GM12878 (cell line): ENCODE data around the gene NUDT17. TPM values are rescaled to one million over a fixed set of nuclear protein-coding genes. Genes with fewer than 3 reads are reported as not detected.

ENCODE experiments used
- ATAC-seq: fragments of 200-7000 bp; cut with Tn5 transposase; 3 replicates; pipeline ENCODE4 v1.9.1; 2020; ENCODE audit warnings: mild to moderate bottlenecking, moderate library complexity
- BruUV-seq: library from RNA; stranded (reverse); fragments of 400-500 nt; replicated peaks from 2 replicates; lab custom pipeline; 2021; lab: Mats Ljungman, UMichigan
- CTCF ChIA-PET: fragments of 300-600 bp; sonication (Branson Sonifier 250); formaldehyde crosslinking; extraction: SDS; loops from one replicate; lab custom pipeline; 2021; ENCODE audit warnings: inconsistent platforms; lab: Yijun Ruan, JAX
- POLR2A ChIA-PET: fragments of 350-600 bp; formaldehyde crosslinking; extraction: SDS; loops from one replicate; lab custom pipeline; 2021; ENCODE audit warnings: inconsistent platforms; lab: Charles Lee
- RAD21 ChIA-PET: fragments of 300-600 bp; sonication (Branson Sonifier 250); formaldehyde crosslinking; loops from one replicate; lab custom pipeline; 2023; ENCODE audit warnings: antibody characterized with exemption; ENCODE audit not compliant: unreplicated experiment; lab: Charles Lee
- SMC1A ChIA-PET: fragments of 300-600 bp; sonication (Branson Sonifier 250); formaldehyde crosslinking; loops from one replicate; lab custom pipeline; 2023; ENCODE audit not compliant: unreplicated experiment, uncharacterized antibody; lab: Charles Lee
- DNase-seq: peaks from one replicate; pipeline ENCODE4 v3.0.0-alpha.2; 2011; ENCODE audit warnings: low read depth, low spot score
- FAIRE-seq: peaks from 3 replicates; lab custom pipeline; 2011; peaks lifted over from hg19 to GRCh38; lab: Jason Lieb, UNC
- H2AFZ ChIP-seq: 2 replicates; pipeline ENCODE4 v1.6.0; 2011; ENCODE audit warnings: low read depth, low read length, control low read depth; ENCODE audit not compliant: control insufficient read depth
- H3K27ac ChIP-seq: 2 replicates; pipeline ENCODE4 v1.5.1; 2011; ENCODE audit warnings: control low read depth; ENCODE audit not compliant: control insufficient read depth, insufficient read depth
- H3K27me3 ChIP-seq, 2 experiments: replicated peaks in 1 of 2; 2 replicates each; pipeline versions ENCODE4 v1.6.0 to v1.6.1; 2011; ENCODE audit warnings: low read length in 1 of 2; ENCODE audit not compliant: control insufficient read depth in 2 of 2, insufficient read depth in 2 of 2
- H3K36me3 ChIP-seq, 2 experiments: 2 replicates each; pipeline ENCODE4 v1.5.1; 2011; ENCODE audit warnings: low read length in 1 of 2; ENCODE audit not compliant: control insufficient read depth in 2 of 2, insufficient read depth in 2 of 2
- H3K4me1 ChIP-seq: 2 replicates; pipeline ENCODE4 v1.6.1; 2011; ENCODE audit warnings: mild to moderate bottlenecking, low read length, moderate library complexity, mixed read lengths; ENCODE audit not compliant: control insufficient read depth, insufficient read depth
- H3K4me2 ChIP-seq: 2 replicates; pipeline ENCODE4 v1.6.0; 2011; ENCODE audit warnings: control low read depth; ENCODE audit not compliant: control insufficient read depth, insufficient read depth
- H3K4me3 ChIP-seq: fragments of 200-600 bp; sonication (generic); 2 replicates; pipeline ENCODE4 v1.5.1; 2016
- H3K79me2 ChIP-seq: 2 replicates; pipeline ENCODE4 v1.6.0; 2011; ENCODE audit warnings: low read length; ENCODE audit not compliant: control insufficient read depth, insufficient read depth
- H3K9ac ChIP-seq: 2 replicates; pipeline ENCODE4 v1.8.0; 2011; ENCODE audit warnings: low read length, control low read depth, mixed read lengths; ENCODE audit not compliant: control insufficient read depth, insufficient read depth
- H3K9me3 ChIP-seq: replicated peaks from 3 replicates; pipeline ENCODE4 v1.5.1; 2011; ENCODE audit warnings: mild to moderate bottlenecking, low read length; ENCODE audit not compliant: control insufficient read depth, insufficient read depth
- H4K20me1 ChIP-seq: 2 replicates; pipeline ENCODE4 v1.6.0; 2011; ENCODE audit not compliant: control insufficient read depth, insufficient read depth
- CBFB ChIP-seq: IDR thresholded peaks from 2 replicates; pipeline ENCODE4 v1.6.1; 2016; ENCODE audit warnings: antibody characterized with exemption, low read depth
- CEBPB ChIP-seq, 2 experiments: fragments of 150-350 bp in 1 of 2; IDR thresholded peaks; 2 replicates each; pipeline ENCODE4 v1.6.1; 2012 to 2014; ENCODE audit warnings: low read depth in 2 of 2, low read length in 2 of 2, borderline replicate concordance in 1 of 2, inconsistent platforms in 1 of 2
- EP300 ChIP-seq, 2 experiments: fragments of 150-350 bp in 1 of 2; IDR thresholded peaks; 2 replicates each; pipeline ENCODE4 v1.6.1; 2011 to 2012; ENCODE audit warnings: low read depth in 2 of 2, low read length in 2 of 2, borderline replicate concordance in 1 of 2, improper control_type of control experiment in 1 of 2, inconsistent platforms in 1 of 2; ENCODE audit not compliant: control insufficient read depth in 1 of 2
- JUND ChIP-seq: IDR thresholded peaks from 2 replicates; pipeline ENCODE4 v1.6.1; 2012; ENCODE audit warnings: low read depth, mild to moderate bottlenecking, low read length, improper control_type of control experiment, moderate library complexity
- MYB ChIP-seq: fragments of 150-350 bp; IDR thresholded peaks from 2 replicates; pipeline ENCODE4 v1.6.1; 2014; ENCODE audit warnings: mild to moderate bottlenecking, low read depth, low read length, borderline replicate concordance
- PAX8 ChIP-seq: fragments of 450-650 bp; IDR thresholded peaks from 2 replicates; pipeline ENCODE4 v1.6.1; 2017; ENCODE audit warnings: mild to moderate bottlenecking, moderate library complexity
- RBBP5 ChIP-seq: fragments of 200-600 bp; sonication (generic); conservative IDR thresholded peaks from 2 replicates; pipeline ENCODE4 v1.6.1; 2016
- RELA ChIP-seq: fragments of 450-650 bp; IDR thresholded peaks from 2 replicates; pipeline ENCODE4 v1.8.0; 2014; ENCODE audit warnings: borderline replicate concordance; ENCODE audit not compliant: partially characterized antibody
- SMAD1 ChIP-seq: fragments of 450-650 bp; IDR thresholded peaks from 2 replicates; pipeline ENCODE4 v1.6.1; 2018; ENCODE audit warnings: mild to moderate bottlenecking, low read depth; ENCODE audit not compliant: partially characterized antibody
- TAF1 ChIP-seq: IDR thresholded peaks from 2 replicates; pipeline ENCODE4 v1.6.1; 2011; ENCODE audit warnings: mild to moderate bottlenecking, low read depth, low read length, borderline replicate concordance
- WGBS: methylation state at CpG from one replicate; pipeline ENCODE4 v1.1.6; 2016; ENCODE audit warnings: low lambda C conversion rate; ENCODE audit not compliant: insufficient replicate concordance, insufficient coverage; ENCODE audit errors: missing lambda C conversion rate; 5-methylcytosine and 5-hydroxymethylcytosine counted together
- in situ Hi-C: fragments of 300-500 bp; cut with MboI; formaldehyde crosslinking; loops from 9 replicates; pipeline ENCODE4 v1.14.3; 2018; ENCODE audit warnings: mixed read lengths
- intact Hi-C: fragments of 100-400 bp; cut with micrococcal nuclease; formaldehyde crosslinking; loops from one replicate; pipeline ENCODE4 v1.14.2; 2022; ENCODE audit not compliant: unreplicated experiment
- polyA plus RNA-seq, 11 experiments: library from polyadenylated mRNA; depleted of rRNA in 4 of 11; unstranded in 6 of 11; stranded (reverse) in 5 of 11; fragments of >200 nt; fragmentation: Nextera tagmentation in 4 of 11; fragmentation: Illumina TruSeq in 1 of 11; extraction: Ambion mirVana in 4 of 11; extraction: Trizol in 1 of 11; gene quantifications; 1 replicate in 1 of 11; 2 replicates in 10 of 11; pipeline versions ENCODE4 v1.2.1 to v1.2.3, GENCODE V29; 2011 to 2016; ENCODE audit warnings: inconsistent platforms in 2 of 11, missing spikeins in 2 of 11, low read depth in 1 of 11
- total RNA-seq, 4 experiments: library from RNA; depleted of rRNA in 3 of 4; stranded (reverse); fragments of >200 nt in 3 of 4; fragmentation: Illumina TruSeq in 1 of 4; extraction: Trizol in 1 of 4; gene quantifications; 2 replicates each; pipeline versions ENCODE4 v1.2.1 to v1.2.3, GENCODE V29; 2013 to 2021
- TF ChIP-seq, protein P1 (sequence below): fragments of 450-650 bp; IDR thresholded peaks from 2 replicates; pipeline ENCODE4 v1.6.1; 2016; ENCODE audit warnings: mild to moderate bottlenecking
- TF ChIP-seq, protein P2 (sequence below): IDR thresholded peaks from 2 replicates; pipeline ENCODE4 v1.6.1; 2012; ENCODE audit warnings: mild to moderate bottlenecking, low read depth, low read length
- TF ChIP-seq, protein P3 (sequence below): fragments of 450-650 bp; formaldehyde crosslinking; IDR thresholded peaks from 2 replicates; pipeline ENCODE4 v1.4.0; 2020; ENCODE audit warnings: mild to moderate bottlenecking, moderate library complexity

The NUDT17 gene
- total and polyA plus RNA-seq, 10 of the 15 experiments (the other 5 are each of a cell fraction or from before 2014, with no cell fraction given), result 1.2 to 4.7 (median 4.0) TPM

DNA sequence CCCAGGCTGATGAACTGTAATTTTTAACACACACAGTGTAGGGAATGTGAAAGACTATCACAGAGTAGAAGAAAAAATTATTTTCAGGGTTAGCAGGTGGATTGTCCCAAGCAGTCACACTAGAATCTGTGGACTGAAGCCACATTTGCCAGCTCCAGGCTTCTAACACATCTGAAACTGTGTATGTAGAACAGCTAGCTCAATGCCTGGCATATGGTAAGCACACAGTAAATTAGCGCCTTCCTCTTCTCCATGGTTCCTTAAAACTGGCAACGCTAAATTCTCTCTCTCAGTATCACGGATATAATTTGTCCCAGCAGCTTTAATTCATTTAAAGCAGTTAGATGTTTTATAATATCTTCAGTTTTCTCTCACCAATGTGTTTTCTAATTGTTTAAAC lies 2.4 kb upstream of the NUDT17 start (continued):
- TF ChIP-seq CEBPB (IDR thresholded peaks at IDR 0.05; ENCODE audit: borderline replicate concordance in 1 of 2, low read depth in 2 of 2, low read length in 2 of 2), result no peak
- TF ChIP-seq SMAD1, result no peak
- no peak for TF ChIP-seq RBBP5

DNA sequence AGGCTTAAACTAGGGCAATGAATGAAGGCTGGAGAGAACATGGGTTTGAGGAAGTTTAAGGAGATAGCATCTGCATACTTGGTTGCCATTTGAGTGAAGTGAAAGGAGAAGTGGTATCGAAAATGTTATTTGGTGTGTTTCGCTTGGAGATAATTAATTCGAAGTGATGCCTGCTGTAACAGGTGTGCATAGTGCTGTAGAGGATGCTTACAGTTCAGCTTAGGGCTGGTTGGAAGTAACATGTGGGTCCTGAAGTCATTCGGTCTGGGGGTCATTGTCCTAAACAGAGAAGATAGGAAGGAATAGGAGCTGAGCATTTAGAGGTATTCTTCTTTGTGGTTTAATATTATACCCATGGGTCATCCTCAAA lies 301 bp upstream of the NUDT17 start:
- H3K27me3 ChIP-seq, result no peaks in the 10 kb centered on the region
- peak overlapping the region; percentile 83 for H3K27ac ChIP-seq
- H3K4me1 ChIP-seq, result peaks cover 15% of the 10 kb centered on the region
- peak overlapping the region; percentile 71; the same call in 1 of the 2 replicates for H2AFZ ChIP-seq
- ChIA-PET SMC1A (interaction anchor here (0.8 to 5.5 kb wide), 12 partner anchors 14 to 170 kb away, joined by 3 to 54 read pairs (median 7); partner anchors contain the start of genes PIAS3, POLR3C and RNF115), RAD21 (interaction anchor here (0.8 to 4.5 kb wide), 19 partner anchors 13 to 171 kb away, joined by 3 to 69 read pairs (median 5); partner anchors contain the start of genes ANKRD34A, ITGA10, PEX11B and PIAS3), POLR2A (interaction anchor here (0.5 to 3.0 kb wide), 8 partner anchors 14 to 119 kb away, joined by 3 to 24 read pairs (median 4); partner anchors contain the start of genes ANKRD34A, PEX11B, PIAS3 and POLR3GL), CTCF (interaction anchor here (0.7 to 8.2 kb wide), 38 partner anchors 10 to 192 kb away, joined by 3 to 172 read pairs (median 5); partner anchors contain the start of genes ANKRD34A, ANKRD35, ITGA10 and LIX1L)
- ATAC-seq (peak; percentile 88), FAIRE-seq (peak; percentile 93), DNase-seq (peak; percentile 79)
- H3K4me3 ChIP-seq, result peak overlapping the region; percentile 89; the same call in 1 of the 2 replicates
- peak overlapping the region; percentile 89 for H3K4me2 ChIP-seq
- H4K20me1 ChIP-seq, result no peaks in the 10 kb centered on the region
- H3K9ac ChIP-seq, result peak overlapping the region; percentile 71
- no TSS peak for BruUV-seq
- peaks cover 4 to 16% of the 10 kb centered on the region in 2 experiments for H3K36me3 ChIP-seq
- no peaks in the 10 kb centered on the region for H3K79me2 ChIP-seq
- intact Hi-C loops (loop anchor here (2.0 kb wide), 1 partner anchor 66 kb away; the partner anchor contains the start of gene ITGA10), in situ Hi-C loops (loop anchor here (5.0 kb wide), 1 partner anchor 162 kb away; no protein-coding TSS in a partner anchor)
- H3K9me3 ChIP-seq, result no peaks in the 10 kb centered on the region
- WGBS, result 1% methylated on average over 4 of the region's 4 CpGs
- TF ChIP-seq, protein P1, sequence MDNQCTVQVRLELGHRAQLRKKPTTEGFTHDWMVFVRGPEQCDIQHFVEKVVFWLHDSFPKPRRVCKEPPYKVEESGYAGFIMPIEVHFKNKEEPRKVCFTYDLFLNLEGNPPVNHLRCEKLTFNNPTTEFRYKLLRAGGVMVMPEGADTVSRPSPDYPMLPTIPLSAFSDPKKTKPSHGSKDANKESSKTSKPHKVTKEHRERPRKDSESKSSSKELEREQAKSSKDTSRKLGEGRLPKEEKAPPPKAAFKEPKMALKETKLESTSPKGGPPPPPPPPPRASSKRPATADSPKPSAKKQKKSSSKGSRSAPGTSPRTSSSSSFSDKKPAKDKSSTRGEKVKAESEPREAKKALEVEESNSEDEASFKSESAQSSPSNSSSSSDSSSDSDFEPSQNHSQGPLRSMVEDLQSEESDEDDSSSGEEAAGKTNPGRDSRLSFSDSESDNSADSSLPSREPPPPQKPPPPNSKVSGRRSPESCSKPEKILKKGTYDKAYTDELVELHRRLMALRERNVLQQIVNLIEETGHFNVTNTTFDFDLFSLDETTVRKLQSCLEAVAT, result no peak
- no peak for TF ChIP-seq TAF1
- TF ChIP-seq, protein P2, sequence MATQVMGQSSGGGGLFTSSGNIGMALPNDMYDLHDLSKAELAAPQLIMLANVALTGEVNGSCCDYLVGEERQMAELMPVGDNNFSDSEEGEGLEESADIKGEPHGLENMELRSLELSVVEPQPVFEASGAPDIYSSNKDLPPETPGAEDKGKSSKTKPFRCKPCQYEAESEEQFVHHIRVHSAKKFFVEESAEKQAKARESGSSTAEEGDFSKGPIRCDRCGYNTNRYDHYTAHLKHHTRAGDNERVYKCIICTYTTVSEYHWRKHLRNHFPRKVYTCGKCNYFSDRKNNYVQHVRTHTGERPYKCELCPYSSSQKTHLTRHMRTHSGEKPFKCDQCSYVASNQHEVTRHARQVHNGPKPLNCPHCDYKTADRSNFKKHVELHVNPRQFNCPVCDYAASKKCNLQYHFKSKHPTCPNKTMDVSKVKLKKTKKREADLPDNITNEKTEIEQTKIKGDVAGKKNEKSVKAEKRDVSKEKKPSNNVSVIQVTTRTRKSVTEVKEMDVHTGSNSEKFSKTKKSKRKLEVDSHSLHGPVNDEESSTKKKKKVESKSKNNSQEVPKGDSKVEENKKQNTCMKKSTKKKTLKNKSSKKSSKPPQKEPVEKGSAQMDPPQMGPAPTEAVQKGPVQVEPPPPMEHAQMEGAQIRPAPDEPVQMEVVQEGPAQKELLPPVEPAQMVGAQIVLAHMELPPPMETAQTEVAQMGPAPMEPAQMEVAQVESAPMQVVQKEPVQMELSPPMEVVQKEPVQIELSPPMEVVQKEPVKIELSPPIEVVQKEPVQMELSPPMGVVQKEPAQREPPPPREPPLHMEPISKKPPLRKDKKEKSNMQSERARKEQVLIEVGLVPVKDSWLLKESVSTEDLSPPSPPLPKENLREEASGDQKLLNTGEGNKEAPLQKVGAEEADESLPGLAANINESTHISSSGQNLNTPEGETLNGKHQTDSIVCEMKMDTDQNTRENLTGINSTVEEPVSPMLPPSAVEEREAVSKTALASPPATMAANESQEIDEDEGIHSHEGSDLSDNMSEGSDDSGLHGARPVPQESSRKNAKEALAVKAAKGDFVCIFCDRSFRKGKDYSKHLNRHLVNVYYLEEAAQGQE, result no peak
- no peak for TF ChIP-seq RELA
- TF ChIP-seq CBFB, result no peak
- no peak for TF ChIP-seq MYB
- TF ChIP-seq JUND, result no peak
- no peak for TF ChIP-seq PAX8
- peak in 1 of 2 experiments; percentile 79; a peak in 1 of 4 replicates for TF ChIP-seq EP300 (IDR thresholded peaks at IDR 0.05; ENCODE audit: borderline replicate concordance in 1 of 2, control insufficient read depth in 1 of 2, low read depth in 2 of 2, low read length in 2 of 2)
- TF ChIP-seq, protein P3, sequence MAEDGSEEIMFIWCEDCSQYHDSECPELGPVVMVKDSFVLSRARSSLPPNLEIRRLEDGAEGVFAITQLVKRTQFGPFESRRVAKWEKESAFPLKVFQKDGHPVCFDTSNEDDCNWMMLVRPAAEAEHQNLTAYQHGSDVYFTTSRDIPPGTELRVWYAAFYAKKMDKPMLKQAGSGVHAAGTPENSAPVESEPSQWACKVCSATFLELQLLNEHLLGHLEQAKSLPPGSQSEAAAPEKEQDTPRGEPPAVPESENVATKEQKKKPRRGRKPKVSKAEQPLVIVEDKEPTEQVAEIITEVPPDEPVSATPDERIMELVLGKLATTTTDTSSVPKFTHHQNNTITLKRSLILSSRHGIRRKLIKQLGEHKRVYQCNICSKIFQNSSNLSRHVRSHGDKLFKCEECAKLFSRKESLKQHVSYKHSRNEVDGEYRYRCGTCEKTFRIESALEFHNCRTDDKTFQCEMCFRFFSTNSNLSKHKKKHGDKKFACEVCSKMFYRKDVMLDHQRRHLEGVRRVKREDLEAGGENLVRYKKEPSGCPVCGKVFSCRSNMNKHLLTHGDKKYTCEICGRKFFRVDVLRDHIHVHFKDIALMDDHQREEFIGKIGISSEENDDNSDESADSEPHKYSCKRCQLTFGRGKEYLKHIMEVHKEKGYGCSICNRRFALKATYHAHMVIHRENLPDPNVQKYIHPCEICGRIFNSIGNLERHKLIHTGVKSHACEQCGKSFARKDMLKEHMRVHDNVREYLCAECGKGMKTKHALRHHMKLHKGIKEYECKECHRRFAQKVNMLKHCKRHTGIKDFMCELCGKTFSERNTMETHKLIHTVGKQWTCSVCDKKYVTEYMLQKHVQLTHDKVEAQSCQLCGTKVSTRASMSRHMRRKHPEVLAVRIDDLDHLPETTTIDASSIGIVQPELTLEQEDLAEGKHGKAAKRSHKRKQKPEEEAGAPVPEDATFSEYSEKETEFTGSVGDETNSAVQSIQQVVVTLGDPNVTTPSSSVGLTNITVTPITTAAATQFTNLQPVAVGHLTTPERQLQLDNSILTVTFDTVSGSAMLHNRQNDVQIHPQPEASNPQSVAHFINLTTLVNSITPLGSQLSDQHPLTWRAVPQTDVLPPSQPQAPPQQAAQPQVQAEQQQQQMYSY (CRISPR knock-in tag), result no peak
